HG03159 (cell line): ENCODE results near the gene PRSS22.

ENCODE experiments used
- ATAC-seq: cut with Tn5 transposase; IDR thresholded peaks from one replicate; pipeline ENCODE4 v1.9.1; 2021; ENCODE audit warnings: mild to moderate bottlenecking, moderate library complexity; ENCODE audit not compliant: unreplicated experiment

The PRSS22 gene

GRCh38 chr16:2852731-2853507 lies 5.1 kb downstream of the PRSS22 start:
- ATAC-seq: no peak

GRCh38 chr16:2852003-2852730 lies 5.8 kb downstream of the PRSS22 start:
- ATAC-seq: no peak

GRCh38 chr16:2848933-2849725 lies 8.8 kb downstream of the PRSS22 start:
- no peak for ATAC-seq

- no peak for ATAC-seq
These were observed 11.3 kb downstream of the PRSS22 start for GRCh38 chr16:2846511-2847310.

GRCh38 chr16:2845116-2845515 lies 12.9 kb downstream of the PRSS22 start:
- no peak for ATAC-seq

- ATAC-seq: no peak
These were observed 14.4 kb downstream of the PRSS22 start for GRCh38 chr16:2843526-2843925.

GRCh38 chr16:2842340-2843000 lies 15.5 kb downstream of the PRSS22 start:
- ATAC-seq: no peak

- no peak for ATAC-seq
These were observed 16.2 kb downstream of the PRSS22 start for GRCh38 chr16:2841606-2842339.

- no peak for ATAC-seq
These were observed 17.1 kb downstream of the PRSS22 start for GRCh38 chr16:2840914-2841313.

- ATAC-seq: no peak
These were observed 18.1 kb downstream of the PRSS22 start for GRCh38 chr16:2839650-2840450.

GRCh38 chr16:2838928-2839327 lies 19.0 kb downstream of the PRSS22 start:
- no peak for ATAC-seq

GRCh38 chr16:2836646-2837508 lies 21.1 kb downstream of the PRSS22 start:
- no peak for ATAC-seq

- no peak for ATAC-seq
These were observed 22.1 kb downstream of the PRSS22 start for GRCh38 chr16:2835638-2836493.

GRCh38 chr16:2834968-2835367 lies 23.0 kb downstream of the PRSS22 start:
- ATAC-seq: no peak

GRCh38 chr16:2833776-2834175 lies 24.2 kb downstream of the PRSS22 start:
- no peak for ATAC-seq

- no peak for ATAC-seq
These were observed 26.8 kb downstream of the PRSS22 start for GRCh38 chr16:2831203-2831602.

- ATAC-seq: no peak
These were observed 27.6 kb downstream of the PRSS22 start for GRCh38 chr16:2830355-2830695.
